ENCODE results near the gene DPYD.
"Not testable (repeated sequence)": the region's sequence is repeated elsewhere in the genome, so short reads cannot be mapped to it uniquely, and the experiment has no call there.

Gene DPYD

DNA sequence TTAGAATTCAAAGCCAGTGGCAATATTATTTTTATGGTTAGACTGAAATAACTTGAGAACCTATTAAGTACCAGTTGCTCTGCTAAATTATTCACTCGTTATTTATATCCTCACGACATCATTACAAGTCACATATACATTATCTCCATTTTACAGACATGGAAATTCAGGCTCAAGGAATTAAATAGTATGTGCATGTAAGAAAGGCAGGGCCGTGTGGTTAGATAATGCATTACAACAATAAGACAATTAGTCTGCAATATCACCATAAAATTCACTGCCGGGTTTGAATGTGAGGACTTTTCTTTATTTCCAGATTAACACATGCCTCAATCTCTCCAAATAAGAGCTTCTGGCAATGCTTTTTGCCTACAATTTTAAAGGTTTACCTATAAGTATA is 675.8 kb downstream of the DPYD start:
- Histone ChIP-seq H3K4me3 (no peak overlapping the region), H3K9me3 (no peaks in the 10 kb centered on the region), H3K27me3 (no peaks in the 10 kb centered on the region), H3K4me1 (peaks cover 0 to 15% (median 2%) of the 10 kb centered on the region in 4 donors), H3K36me3 (no peaks in the 10 kb centered on the region), H3K27ac (no peak overlapping the region)
- intact Hi-C loops (cut with DNase I; ENCODE audit: low total_unique reads) = no loop called here
- TF ChIP-seq, protein P1, sequence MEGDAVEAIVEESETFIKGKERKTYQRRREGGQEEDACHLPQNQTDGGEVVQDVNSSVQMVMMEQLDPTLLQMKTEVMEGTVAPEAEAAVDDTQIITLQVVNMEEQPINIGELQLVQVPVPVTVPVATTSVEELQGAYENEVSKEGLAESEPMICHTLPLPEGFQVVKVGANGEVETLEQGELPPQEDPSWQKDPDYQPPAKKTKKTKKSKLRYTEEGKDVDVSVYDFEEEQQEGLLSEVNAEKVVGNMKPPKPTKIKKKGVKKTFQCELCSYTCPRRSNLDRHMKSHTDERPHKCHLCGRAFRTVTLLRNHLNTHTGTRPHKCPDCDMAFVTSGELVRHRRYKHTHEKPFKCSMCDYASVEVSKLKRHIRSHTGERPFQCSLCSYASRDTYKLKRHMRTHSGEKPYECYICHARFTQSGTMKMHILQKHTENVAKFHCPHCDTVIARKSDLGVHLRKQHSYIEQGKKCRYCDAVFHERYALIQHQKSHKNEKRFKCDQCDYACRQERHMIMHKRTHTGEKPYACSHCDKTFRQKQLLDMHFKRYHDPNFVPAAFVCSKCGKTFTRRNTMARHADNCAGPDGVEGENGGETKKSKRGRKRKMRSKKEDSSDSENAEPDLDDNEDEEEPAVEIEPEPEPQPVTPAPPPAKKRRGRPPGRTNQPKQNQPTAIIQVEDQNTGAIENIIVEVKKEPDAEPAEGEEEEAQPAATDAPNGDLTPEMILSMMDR (IDR thresholded peaks at IDR 0.05) = no peak
- no peak for DNase-seq

DNA sequence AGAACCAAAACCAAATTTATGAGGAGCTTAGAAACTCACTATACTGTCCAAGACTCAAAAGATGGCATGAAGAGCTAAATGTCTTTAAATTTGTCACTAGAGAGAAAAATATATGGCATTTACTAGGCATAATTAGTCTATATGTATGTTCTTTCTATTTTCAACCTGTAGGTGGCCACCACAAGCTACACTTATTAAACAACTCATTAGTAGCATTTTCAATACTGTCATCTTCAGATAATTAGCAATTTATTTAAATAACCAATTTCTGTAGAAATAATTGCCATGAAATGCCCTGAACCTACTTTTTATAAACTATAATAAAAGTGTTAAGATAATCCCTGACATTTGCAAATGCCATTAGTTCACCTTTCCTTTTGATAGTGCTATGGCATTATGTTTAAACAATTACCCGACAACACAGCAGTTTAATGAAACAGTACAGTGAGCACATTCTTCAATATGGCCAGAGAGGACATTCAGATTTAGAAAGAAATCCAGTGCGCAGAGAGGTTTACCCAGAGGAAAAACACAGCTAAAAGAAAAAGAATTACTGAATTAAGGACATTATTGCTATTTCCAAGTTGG is 676.8 kb downstream of the DPYD start:
- TF ChIP-seq, protein P1 (IDR thresholded peaks at IDR 0.05) = peak in 1 of 2 experiments; percentile 13
- Histone ChIP-seq H3K4me1 (peaks cover 0 to 15% (median 2%) of the 10 kb centered on the region in 4 donors), H3K36me3 (no peaks in the 10 kb centered on the region), H3K4me3 (no peak overlapping the region), H3K27ac (no peak overlapping the region), H3K9me3 (no peaks in the 10 kb centered on the region), H3K27me3 (no peaks in the 10 kb centered on the region)
- intact Hi-C loops (cut with DNase I; ENCODE audit: low total_unique reads) = no loop called here
- no peak for DNase-seq

- intact Hi-C loops (cut with DNase I; ENCODE audit: low total_unique reads) = no loop called here
- no peak for DNase-seq
These were observed 682.0 kb downstream of the DPYD start for GRCh38 chr1:97238816-97239215.

DNA sequence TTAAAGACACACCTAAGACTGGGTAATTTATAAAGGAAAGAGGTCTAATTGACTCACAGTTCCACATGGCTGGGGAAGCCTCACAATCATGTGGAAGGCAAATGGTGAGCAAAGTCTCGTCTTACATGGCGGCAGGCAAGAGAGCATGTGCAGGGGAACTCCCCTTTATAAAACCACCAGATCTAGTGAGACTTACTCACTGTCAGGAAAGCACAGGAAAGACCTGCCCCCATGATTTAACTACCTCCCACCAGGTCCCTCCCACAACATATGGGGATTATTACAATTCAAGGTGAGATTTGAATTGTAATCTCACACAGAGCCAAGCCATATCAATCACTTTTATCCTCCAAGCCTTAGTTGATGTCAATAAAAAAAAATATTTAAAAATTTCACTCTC is 689.5 kb downstream of the DPYD start:
- DNase-seq; H3K9me3 ChIP-seq; intact Hi-C loops (cut with DNase I; ENCODE audit: low total_unique reads); H3K27ac ChIP-seq; H3K27me3 ChIP-seq; H3K4me3 ChIP-seq; H3K4me1 ChIP-seq: not testable (repeated sequence)
- peaks cover 12 to 14% (median 12%) of the 10 kb centered on the region in 3 donors for H3K36me3 ChIP-seq

More at GRCh38 chr1:97238816-97239215, 682.0 kb downstream of the DPYD start:
- Histone ChIP-seq H3K9me3 (no peaks in the 10 kb centered on the region), H3K4me3 (no peak overlapping the region), H3K27me3 (no peaks in the 10 kb centered on the region), H3K4me1 (no peaks in the 10 kb centered on the region), H3K36me3 (peaks cover under 1 to 4% (median 3%) of the 10 kb centered on the region in 3 donors), H3K27ac (no peak overlapping the region)
- TF ChIP-seq, protein P1 (IDR thresholded peaks at IDR 0.05) = no peak

GRCh38 chr1:97212671-97213070 is 708.2 kb downstream of the DPYD start:
- Histone ChIP-seq H3K4me1 (no peaks in the 10 kb centered on the region), H3K36me3 (no peaks in the 10 kb centered on the region), H3K27me3 (no peaks in the 10 kb centered on the region), H3K27ac (no peak overlapping the region), H3K9me3 (no peaks in the 10 kb centered on the region), H3K4me3 (no peak overlapping the region)
- TF ChIP-seq, protein P1 (IDR thresholded peaks at IDR 0.05) = no peak
- DNase-seq = no peak
- intact Hi-C loops (cut with DNase I; ENCODE audit: low total_unique reads) = no loop called here

GRCh38 chr1:97210307-97210706 is 710.5 kb downstream of the DPYD start:
- intact Hi-C loops (cut with DNase I; ENCODE audit: low total_unique reads) = no loop called here
- no peaks in the 10 kb centered on the region for H3K27me3 ChIP-seq
- no peak for DNase-seq
- H3K4me3 ChIP-seq = no peak overlapping the region
- H3K4me1 ChIP-seq = peaks cover 0 to under 1% (median 0%) of the 10 kb centered on the region in 4 donors
- no peak overlapping the region for H3K27ac ChIP-seq
- H3K9me3 ChIP-seq = no peaks in the 10 kb centered on the region
- no peaks in the 10 kb centered on the region for H3K36me3 ChIP-seq
- TF ChIP-seq, protein P1 (IDR thresholded peaks at IDR 0.05) = no peak
